ENCODE data around the gene SLC25A48.

SLC25A48 gene

DNA sequence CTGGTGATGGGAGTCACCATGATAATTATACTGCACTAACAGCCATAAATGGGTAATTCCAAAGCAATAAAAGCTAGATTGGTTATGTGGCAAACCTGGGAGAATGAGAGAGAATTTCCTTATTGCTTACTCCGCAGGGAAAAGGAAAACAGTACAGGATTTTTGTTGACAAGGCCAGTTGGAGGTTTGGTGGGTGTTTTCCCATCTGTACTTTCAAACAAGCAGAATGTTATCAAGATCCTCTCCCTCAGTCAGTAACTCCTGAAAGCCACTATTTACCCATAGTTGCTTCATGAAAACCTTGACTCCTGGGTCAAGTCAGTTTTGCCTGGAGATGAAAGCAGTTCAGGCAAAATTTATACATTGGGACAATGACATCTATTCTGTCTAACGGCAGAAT lies 34.8 kb downstream of the SLC25A48 start:
- ChIA-PET CTCF (no interaction called here), POLR2A (ENCODE audit: low non-redundant PET) (no interaction called here)
- TF ChIP-seq, protein P1, sequence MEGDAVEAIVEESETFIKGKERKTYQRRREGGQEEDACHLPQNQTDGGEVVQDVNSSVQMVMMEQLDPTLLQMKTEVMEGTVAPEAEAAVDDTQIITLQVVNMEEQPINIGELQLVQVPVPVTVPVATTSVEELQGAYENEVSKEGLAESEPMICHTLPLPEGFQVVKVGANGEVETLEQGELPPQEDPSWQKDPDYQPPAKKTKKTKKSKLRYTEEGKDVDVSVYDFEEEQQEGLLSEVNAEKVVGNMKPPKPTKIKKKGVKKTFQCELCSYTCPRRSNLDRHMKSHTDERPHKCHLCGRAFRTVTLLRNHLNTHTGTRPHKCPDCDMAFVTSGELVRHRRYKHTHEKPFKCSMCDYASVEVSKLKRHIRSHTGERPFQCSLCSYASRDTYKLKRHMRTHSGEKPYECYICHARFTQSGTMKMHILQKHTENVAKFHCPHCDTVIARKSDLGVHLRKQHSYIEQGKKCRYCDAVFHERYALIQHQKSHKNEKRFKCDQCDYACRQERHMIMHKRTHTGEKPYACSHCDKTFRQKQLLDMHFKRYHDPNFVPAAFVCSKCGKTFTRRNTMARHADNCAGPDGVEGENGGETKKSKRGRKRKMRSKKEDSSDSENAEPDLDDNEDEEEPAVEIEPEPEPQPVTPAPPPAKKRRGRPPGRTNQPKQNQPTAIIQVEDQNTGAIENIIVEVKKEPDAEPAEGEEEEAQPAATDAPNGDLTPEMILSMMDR (conservative IDR thresholded peaks at IDR 0.05; ENCODE audit: low read depth): no peak
- DNase-seq (ENCODE audit: low spot score): no peak
- H3K27ac ChIP-seq: no peak overlapping the region

GRCh38 chr5:135869935-135870334 lies 35.5 kb downstream of the SLC25A48 start:
- CTCF ChIA-PET: interaction anchor here (0.9 kb wide), 1 partner anchor 317 kb away, joined by 3 read pairs; no protein-coding TSS in a partner anchor
- POLR2A ChIA-PET (ENCODE audit: low non-redundant PET): no interaction called here
- DNase-seq (ENCODE audit: low spot score): no peak
- H3K27ac ChIP-seq: no peak overlapping the region
- TF ChIP-seq, protein P1 (conservative IDR thresholded peaks at IDR 0.05; ENCODE audit: low read depth): no peak

GRCh38 chr5:135871268-135871915 lies 36.9 kb downstream of the SLC25A48 start:
- ChIA-PET POLR2A (ENCODE audit: low non-redundant PET) (no interaction called here), CTCF (no interaction called here)
- DNase-seq (ENCODE audit: low spot score): no peak
- TF ChIP-seq, protein P1 (conservative IDR thresholded peaks at IDR 0.05; ENCODE audit: low read depth): no peak
- no peak overlapping the region for H3K27ac ChIP-seq

DNA sequence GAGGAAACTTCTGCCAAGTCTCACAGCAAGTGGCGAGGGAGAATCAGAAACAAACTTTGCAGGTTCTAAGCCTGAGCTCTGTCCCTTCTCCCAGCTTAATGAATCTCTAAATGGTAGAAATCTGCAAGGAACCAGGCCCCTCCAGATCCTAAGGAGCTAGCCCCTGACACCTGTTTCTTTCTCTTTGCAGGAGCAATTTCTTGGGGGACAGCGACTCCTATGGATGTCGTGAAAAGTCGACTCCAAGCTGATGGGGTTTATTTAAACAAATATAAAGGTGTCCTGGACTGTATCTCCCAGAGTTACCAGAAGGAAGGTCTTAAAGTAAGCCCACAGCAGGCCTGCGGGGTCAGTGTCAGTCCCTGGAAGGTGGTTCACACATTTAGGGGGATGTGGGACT lies 39.4 kb downstream of the SLC25A48 start:
- TF ChIP-seq, protein P1 (conservative IDR thresholded peaks at IDR 0.05; ENCODE audit: low read depth): no peak
- no peak for DNase-seq (ENCODE audit: low spot score)
- ChIA-PET CTCF (interaction anchor here (0.6 to 1.5 kb wide), 4 partner anchors 17 to 903 kb away, joined by 3 to 6 read pairs (median 4); no protein-coding TSS in a partner anchor), POLR2A (ENCODE audit: low non-redundant PET) (no interaction called here)
- no peak overlapping the region for H3K27ac ChIP-seq

GRCh38 chr5:135874461-135874860 lies 40.0 kb downstream of the SLC25A48 start:
- H3K27ac ChIP-seq: no peak overlapping the region
- ChIA-PET CTCF (interaction anchor here (0.5 to 1.5 kb wide), 3 partner anchors 45 to 308 kb away, joined by 3 read pairs; no protein-coding TSS in a partner anchor), POLR2A (ENCODE audit: low non-redundant PET) (no interaction called here)
- no peak for DNase-seq (ENCODE audit: low spot score)
- TF ChIP-seq, protein P1 (conservative IDR thresholded peaks at IDR 0.05; ENCODE audit: low read depth): no peak

DNA sequence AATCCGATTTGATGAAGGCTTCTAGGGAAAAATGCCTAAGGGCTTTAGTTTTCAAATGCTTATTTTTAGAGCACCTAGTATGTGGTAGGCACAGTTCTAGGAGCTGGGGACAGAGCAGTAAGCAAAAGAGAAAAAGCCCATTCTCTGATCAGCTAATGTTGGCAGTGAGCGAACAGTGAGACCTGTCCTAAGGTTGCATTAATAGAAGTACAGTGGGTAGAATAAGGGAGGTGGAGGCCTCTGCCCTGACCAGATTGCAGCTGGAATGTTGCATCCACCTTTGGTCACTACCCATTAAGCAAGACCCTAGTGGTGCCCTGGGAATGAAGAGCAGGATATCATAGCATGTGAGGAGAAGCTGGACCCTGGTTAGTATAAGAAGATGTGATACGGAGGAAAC lies 41.1 kb downstream of the SLC25A48 start:
- no peak overlapping the region for H3K27ac ChIP-seq
- POLR2A ChIA-PET (ENCODE audit: low non-redundant PET): no interaction called here
- CTCF ChIA-PET: interaction anchor here (0.8 to 1.5 kb wide), 3 partner anchors 9 to 70 kb away, joined by 3 read pairs; no protein-coding TSS in a partner anchor
- TF ChIP-seq, protein P1 (conservative IDR thresholded peaks at IDR 0.05; ENCODE audit: low read depth): no peak
- DNase-seq (ENCODE audit: low spot score): no peak
